GM21423 (cell line): ENCODE measurements around the gene SCML1.
A peak's percentile ranks its signal among the peaks of the same experiment; 100 is the strongest.

Source experiments
- ATAC-seq: cut with Tn5 transposase; IDR thresholded peaks from one replicate; pipeline ENCODE4 v1.9.1; 2021; ENCODE audit warnings: mild to moderate bottlenecking, moderate library complexity; ENCODE audit not compliant: unreplicated experiment

The SCML1 gene, protein sequence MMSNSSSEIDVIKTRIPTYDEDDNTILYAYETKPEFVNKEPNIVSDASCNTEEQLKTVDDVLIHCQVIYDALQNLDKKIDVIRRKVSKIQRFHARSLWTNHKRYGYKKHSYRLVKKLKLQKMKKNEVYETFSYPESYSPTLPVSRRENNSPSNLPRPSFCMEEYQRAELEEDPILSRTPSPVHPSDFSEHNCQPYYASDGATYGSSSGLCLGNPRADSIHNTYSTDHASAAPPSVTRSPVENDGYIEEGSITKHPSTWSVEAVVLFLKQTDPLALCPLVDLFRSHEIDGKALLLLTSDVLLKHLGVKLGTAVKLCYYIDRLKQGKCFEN

GRCh38 chrX:17736856-17737709 lies at the start of gene SCML1:
Gene SCML1 (plus strand): TSS chrX:17737493. CDS start chrX:17744187, 6,694 bp downstream.
- peak; percentile 74 for ATAC-seq

- no peak for ATAC-seq
Observed at GRCh38 chrX:17687648-17688047, 49.6 kb upstream of the SCML1 start.

- ATAC-seq = no peak
Observed at GRCh38 chrX:17689971-17690409, 47.3 kb upstream of the SCML1 start.

GRCh38 chrX:17692709-17693346 lies 44.5 kb upstream of the SCML1 start:
- ATAC-seq = no peak

DNA sequence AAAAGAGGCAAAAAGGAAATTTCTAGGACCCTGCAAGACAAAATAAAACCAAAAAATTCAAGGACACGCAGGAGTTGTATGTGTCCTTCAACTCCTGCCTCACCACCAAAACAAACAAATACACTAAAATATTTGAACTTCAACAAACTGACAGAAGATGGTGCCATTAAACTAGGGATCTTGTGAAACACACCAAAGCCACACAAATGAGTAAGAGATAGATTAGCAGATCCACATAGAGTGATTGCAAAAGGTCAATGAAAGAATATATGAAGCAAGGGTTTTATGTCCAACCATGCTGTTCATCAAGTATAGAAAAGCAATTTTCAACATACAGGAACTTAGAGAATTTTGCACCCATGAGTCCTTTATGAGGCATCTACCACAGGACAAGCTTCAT lies 40.1 kb upstream of the SCML1 start:
- ATAC-seq = no peak

- no peak for ATAC-seq
Observed at GRCh38 chrX:17700976-17701375, 36.3 kb upstream of the SCML1 start.

- no peak for ATAC-seq
Observed at GRCh38 chrX:17703201-17703600, 34.1 kb upstream of the SCML1 start.

DNA sequence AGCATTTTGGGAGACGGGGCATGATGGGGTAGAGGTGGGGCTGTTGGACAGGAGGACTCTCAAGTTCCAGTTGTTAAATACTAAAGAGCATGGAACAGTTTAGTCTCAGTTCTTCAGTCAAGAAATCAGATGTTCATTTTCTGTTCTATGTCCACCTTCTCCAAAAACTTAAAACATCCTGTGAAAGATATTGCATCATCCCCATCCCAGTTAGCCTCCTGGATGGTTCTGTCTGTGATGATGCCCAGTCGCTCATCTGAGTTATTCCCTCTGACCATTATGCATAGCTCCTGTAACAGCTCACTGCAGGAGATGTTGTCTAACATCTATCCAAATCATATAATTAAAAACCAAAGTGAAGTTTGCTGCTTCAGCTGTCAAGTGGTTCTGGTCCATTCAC lies 32.1 kb upstream of the SCML1 start:
- no peak for ATAC-seq

- ATAC-seq = no peak
Observed at GRCh38 chrX:17706676-17707075, 30.6 kb upstream of the SCML1 start.

- ATAC-seq = no peak
Observed at GRCh38 chrX:17707731-17708130, 29.6 kb upstream of the SCML1 start.

DNA sequence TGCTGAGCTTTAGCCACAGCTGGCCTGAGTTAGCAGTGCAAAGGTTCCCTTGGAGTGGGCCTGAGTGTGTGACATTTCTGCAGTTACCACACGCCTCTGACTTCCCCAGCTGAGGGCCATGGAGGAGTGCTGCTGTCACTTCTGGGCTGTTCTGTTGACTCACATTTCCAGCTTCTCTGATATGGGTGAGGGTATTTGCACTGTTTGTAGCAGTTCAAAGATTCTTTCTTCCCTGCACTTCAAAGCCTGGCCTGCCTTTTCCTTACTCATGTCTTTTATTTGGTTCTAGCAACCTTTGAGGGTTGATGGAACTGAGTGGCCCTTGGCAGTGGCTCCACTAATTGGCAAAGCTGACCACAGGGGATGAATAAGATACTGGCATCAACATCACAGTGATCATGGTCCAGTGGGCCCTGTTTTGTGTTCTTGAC lies 26.4 kb upstream of the SCML1 start:
- ATAC-seq = no peak

DNA sequence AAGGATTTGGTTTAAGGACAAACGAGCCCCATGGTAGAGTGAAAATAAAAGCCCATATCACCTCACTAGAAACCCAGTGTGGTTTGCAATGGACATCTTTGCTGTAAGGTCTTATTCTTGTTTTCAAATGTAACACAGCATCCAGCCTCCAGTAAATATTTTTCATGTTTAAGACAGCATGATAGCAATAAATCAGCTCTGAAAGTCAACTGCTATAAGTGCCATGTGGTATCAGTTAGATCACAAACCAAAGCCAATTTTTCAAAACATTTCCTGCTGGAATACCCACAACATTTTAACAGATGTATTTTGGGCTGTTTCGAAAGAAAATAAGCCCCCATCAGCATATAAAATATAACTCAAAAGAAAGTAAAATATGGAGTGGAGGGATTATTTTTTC lies 24.0 kb upstream of the SCML1 start:
- ATAC-seq = no peak

DNA sequence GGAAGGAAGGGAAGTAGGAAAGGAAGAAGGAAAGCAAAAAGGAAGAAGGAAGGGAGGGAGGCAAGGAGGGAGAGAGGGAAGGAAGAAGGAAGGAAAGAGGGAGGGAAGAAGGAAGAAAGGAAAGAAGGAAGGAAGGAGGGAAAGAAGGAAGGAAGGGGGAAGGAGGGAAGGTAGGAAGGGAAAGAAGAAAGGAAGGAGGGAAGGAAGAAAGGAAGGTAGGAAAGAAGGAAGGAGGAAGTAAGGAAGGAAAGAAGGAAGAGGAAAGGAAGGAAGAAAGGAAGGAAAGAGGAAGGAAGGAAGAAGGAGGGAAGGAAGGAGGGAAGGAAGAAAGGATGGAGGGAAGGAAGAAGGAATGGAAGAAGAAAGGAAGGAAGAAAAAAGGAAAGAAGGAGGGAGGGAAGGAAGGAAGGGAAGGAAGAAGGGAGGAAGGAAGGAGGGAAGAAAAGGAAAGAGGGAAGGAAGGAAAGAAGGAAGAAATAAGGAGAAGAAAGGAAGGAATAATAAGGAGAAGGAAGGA lies 18.6 kb upstream of the SCML1 start:
- no peak for ATAC-seq

GRCh38 chrX:17719711-17720110 lies 17.6 kb upstream of the SCML1 start:
- ATAC-seq = no peak

GRCh38 chrX:17721715-17722114 lies 15.6 kb upstream of the SCML1 start:
- no peak for ATAC-seq

GRCh38 chrX:17725181-17725580 lies 12.1 kb upstream of the SCML1 start:
- no peak for ATAC-seq

DNA sequence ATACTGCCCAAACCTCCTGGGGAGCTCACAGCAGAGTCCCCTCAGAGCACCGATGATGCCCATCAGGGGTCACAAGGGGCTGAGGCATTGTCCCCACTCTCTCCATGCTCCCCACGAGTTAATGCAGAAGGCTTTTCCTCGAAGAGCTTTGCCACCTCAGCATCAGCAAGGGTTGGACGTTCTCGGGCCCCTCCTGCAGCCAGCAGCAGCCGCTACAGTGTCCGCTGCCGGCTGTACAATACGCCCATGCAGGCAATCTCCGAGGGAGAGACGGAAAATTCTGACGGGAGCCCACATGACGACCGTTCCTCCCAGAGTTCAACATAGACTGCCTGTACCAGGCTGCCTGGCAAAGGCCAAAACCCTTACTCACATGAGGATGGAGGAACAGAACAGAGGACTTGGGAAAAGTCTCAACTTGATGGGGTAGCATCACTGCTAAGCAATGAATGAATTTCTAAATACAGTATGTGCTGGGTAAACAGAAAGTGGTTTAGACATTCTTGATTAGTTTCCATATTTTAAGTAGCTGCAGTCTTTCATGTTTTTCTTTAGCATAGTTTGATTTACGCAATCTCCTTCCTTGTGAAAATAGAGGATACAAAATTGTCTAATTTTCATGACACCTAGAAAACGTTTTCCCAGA lies 5.0 kb upstream of the SCML1 start:
- no peak for ATAC-seq

GRCh38 chrX:17735406-17735805 lies 1.9 kb upstream of the SCML1 start:
- ATAC-seq = no peak

DNA sequence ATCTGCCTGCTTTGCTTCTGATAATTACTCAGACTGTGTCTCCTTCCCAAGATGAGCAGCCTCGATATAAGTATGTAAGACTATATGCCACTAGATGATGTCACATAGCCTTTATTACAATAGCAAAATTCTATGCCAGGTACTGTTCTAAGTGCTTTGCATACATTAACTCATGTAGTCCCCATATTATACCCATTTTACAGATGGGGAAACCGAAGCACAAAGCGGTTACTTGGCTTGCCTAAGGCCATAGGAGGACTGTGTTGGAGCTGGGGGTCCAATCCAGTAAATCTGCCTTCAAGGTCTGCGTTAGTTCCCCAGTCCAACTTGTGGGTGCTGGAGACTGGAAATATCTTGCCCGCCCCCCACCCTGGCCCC lies 826 bp upstream of the SCML1 start:
- no peak for ATAC-seq

DNA sequence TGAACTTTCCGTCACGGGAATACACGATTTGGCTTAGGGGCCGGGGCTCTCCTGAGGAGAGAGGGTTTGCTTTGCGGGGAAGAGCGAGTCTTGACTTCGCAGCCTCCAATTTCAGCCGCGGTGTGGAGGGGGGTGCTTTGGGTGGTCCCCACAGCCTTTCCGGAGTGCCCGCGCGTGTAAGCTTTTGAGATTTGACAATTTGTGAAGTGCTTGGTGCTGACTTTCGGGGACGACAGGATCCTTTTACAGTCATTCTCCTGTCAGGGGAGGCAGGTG lies 355 bp downstream of the SCML1 start:
- no peak for ATAC-seq
